Colonic mucosa (tissue), 4 donors: ENCODE results near the gene OAS1. TPM values are rescaled to one million over a fixed set of nuclear protein-coding genes. Genes with fewer than 3 reads are reported as not detected.
A peak's percentile ranks its signal among the peaks of the same experiment; 100 is the strongest.
"Not testable (repeated sequence)": the region's sequence is repeated elsewhere in the genome, so short reads cannot be mapped to it uniquely, and the experiment has no call there.

ENCODE experiments used
- DNase-seq: peaks from one replicate; pipeline ENCODE4 v3.0.0-alpha.2; 2020
- H3K27ac ChIP-seq: fragments of 200-600 bp; one replicate; pipeline ENCODE4 v1.8.0; 2021
- H3K27me3 ChIP-seq: fragments of 200-600 bp; one replicate; pipeline ENCODE4 v1.8.0; 2021
- H3K36me3 ChIP-seq: fragments of 200-600 bp; one replicate; pipeline ENCODE4 v1.8.0; 2021
- H3K4me1 ChIP-seq: fragments of 200-600 bp; one replicate; pipeline ENCODE4 v1.8.0; 2021; ENCODE audit warnings: mild to moderate bottlenecking
- H3K4me3 ChIP-seq: fragments of 200-600 bp; one replicate; pipeline ENCODE4 v1.8.0; 2021
- H3K9ac ChIP-seq, 2 donors: one replicate each; pipeline ENCODE4 v1.7.0; 2013; ENCODE audit warnings: control low read depth in 2 of 2, low read depth in 2 of 2, low read length in 2 of 2
- H3K9me3 ChIP-seq: fragments of 200-600 bp; one replicate; pipeline ENCODE4 v1.8.0; 2021
- intact Hi-C: fragments of 100-400 bp; cut with DNase I; formaldehyde crosslinking; loops from one replicate; pipeline ENCODE4 v1.14.1; 2022
- total RNA-seq, 2 donors: library from RNA; stranded (reverse); fragmentation: NEBNext Ultra II Directional in 1 of 2; extraction: Animal tissue kit (Norgen Biotek cat#: 25700) in 1 of 2; gene quantifications; one replicate each; pipeline ENCODE4 v1.2.1, GENCODE V29; 2021
- TF ChIP-seq, protein P1 (sequence below): fragments of 200-600 bp; IDR thresholded peaks from one replicate; pipeline ENCODE4 v1.8.0; 2022; ENCODE audit warnings: antibody characterized with exemption, mild to moderate bottlenecking
- donor health status: healthy.
- donor health status: DM: no; HTN: no; CAD: no.
- donor health status: DM: no; HTN: no; CAD: no.

Gene OAS1
- total RNA-seq, 2 donors from 2014 or later = 98.2 to 110 TPM

DNA sequence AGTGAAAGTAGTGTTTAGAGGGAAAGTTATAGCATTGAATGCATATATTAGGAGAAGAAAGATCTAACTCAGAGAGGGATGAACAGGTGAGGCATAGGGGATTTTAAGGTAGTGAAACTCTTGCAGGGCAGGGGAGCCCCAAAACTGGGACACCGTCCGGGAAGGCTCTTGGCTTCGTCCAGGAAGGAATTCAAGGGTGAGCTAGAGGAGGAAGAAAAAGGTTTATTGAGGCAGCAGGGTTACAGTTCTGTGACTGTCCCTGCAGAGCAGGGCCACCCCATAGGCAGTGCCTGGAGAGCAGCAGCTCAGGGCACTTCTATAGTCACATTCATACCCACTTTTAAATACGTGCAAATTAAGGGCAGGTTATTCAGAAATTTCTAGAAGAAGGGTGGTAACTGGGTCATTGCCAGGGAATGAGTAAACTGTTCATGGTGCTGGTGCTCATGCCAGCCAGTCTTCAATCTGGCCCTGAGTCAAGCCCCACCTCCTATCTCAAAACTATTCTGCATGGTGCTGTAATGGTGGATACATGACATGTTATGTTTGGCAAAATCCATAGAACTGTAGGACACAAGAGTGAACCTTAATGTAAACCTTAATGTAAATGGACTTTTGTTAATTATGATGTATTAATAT is 1.2 kb upstream of the OAS1 start:
- H3K27me3 ChIP-seq = no peaks in the 10 kb centered on the region
- H3K9me3 ChIP-seq = no peaks in the 10 kb centered on the region
- H3K9ac ChIP-seq = peak overlapping the region in 1 of 2 donors; percentile 32
- TF ChIP-seq, protein P1, sequence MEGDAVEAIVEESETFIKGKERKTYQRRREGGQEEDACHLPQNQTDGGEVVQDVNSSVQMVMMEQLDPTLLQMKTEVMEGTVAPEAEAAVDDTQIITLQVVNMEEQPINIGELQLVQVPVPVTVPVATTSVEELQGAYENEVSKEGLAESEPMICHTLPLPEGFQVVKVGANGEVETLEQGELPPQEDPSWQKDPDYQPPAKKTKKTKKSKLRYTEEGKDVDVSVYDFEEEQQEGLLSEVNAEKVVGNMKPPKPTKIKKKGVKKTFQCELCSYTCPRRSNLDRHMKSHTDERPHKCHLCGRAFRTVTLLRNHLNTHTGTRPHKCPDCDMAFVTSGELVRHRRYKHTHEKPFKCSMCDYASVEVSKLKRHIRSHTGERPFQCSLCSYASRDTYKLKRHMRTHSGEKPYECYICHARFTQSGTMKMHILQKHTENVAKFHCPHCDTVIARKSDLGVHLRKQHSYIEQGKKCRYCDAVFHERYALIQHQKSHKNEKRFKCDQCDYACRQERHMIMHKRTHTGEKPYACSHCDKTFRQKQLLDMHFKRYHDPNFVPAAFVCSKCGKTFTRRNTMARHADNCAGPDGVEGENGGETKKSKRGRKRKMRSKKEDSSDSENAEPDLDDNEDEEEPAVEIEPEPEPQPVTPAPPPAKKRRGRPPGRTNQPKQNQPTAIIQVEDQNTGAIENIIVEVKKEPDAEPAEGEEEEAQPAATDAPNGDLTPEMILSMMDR = no peak
- intact Hi-C loops = no loop called here
- no peaks in the 10 kb centered on the region for H3K36me3 ChIP-seq
- DNase-seq = peak; percentile 62
- peaks cover 18% of the 10 kb centered on the region for H3K4me1 ChIP-seq
- H3K4me3 ChIP-seq = no peak overlapping the region
- peak overlapping the region; percentile 84 for H3K27ac ChIP-seq

DNA sequence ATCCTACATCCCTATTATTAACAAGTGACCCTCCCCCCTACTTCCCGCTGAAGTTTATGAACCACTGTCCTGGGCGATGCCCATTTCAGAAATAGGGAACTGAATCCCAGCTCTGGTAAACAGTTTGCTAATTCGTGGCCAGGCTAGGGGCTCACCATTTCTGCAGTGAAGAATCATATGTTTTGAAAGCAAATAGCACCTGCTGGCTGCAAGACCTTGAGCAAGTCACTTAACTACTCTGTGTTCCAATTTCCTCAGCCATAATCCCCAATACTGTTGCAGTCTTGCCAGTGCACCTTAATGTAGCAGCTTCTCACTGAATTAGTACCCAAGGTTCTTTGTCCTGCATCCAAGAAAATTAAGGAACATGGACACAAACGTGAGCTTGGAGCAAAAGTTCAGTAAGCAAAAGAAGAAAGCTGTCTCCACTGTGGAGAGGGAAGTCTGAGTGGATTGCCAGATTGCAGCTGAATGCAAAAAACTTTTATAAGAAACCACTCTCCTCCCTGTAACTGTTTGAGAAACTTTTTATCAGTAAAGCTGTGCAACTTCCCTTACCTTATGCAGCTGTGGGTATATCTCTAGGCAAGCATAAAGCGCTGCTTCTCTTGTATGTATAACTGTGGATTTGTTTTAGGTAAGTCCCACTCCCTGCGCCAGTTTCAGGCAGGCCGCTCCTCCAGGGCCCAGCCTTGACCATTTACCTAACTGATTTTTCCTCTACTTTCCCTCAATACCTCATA is 824 bp downstream of the OAS1 start:
- peak; percentile 39 for DNase-seq

DNA sequence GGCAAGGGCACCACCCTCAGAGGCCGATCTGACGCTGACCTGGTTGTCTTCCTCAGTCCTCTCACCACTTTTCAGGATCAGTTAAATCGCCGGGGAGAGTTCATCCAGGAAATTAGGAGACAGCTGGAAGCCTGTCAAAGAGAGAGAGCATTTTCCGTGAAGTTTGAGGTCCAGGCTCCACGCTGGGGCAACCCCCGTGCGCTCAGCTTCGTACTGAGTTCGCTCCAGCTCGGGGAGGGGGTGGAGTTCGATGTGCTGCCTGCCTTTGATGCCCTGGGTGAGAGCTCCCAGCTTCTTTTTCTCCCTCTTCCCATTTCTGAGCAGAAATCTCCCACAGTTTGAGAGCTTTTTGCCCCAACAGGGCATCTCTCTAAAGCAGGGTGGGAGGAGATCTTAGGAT is 1.8 kb downstream of the OAS1 start:
- DNase-seq = no peak
- Histone ChIP-seq H3K9ac (peak overlapping the region in 1 of 2 donors; percentile 82), H3K27me3 (no peaks in the 10 kb centered on the region), H3K4me3 (peak overlapping the region; percentile 47), H3K36me3 (no peaks in the 10 kb centered on the region), H3K4me1 (peaks cover 18% of the 10 kb centered on the region), H3K27ac (no peak overlapping the region), H3K9me3 (no peaks in the 10 kb centered on the region)
- TF ChIP-seq, protein P1 = no peak
- intact Hi-C loops = no loop called here

More for the DNA sequence above, 824 bp downstream of the OAS1 start:
- Histone ChIP-seq H3K9me3 (no peaks in the 10 kb centered on the region), H3K4me3 (peak overlapping the region; percentile 47), H3K27me3 (no peaks in the 10 kb centered on the region), H3K4me1 (peaks cover 18% of the 10 kb centered on the region), H3K27ac (peak overlapping the region; percentile 84), H3K9ac (peak overlapping the region; percentile 4 to 82), H3K36me3 (no peaks in the 10 kb centered on the region)
- intact Hi-C loops = no loop called here
- TF ChIP-seq, protein P1 = no peak

DNA sequence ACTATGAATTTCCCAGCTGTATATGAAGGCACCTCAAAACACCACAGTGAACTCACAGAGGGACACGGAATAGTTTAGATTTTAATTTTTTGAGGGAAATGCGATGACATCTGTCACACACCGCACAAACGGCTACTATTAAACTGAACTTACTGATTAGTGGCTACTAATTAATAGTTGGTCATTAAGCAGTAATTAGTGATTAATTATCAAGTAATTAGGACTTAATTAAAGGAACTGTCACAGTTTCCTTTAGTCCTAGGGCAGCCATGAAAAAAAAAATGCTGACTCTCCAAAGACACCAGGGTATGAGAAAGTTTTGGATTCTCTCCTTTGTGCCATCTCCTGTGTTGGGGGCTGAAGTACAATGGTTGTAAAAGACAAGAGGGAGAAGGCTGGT is 2.9 kb downstream of the OAS1 start:
- no peak overlapping the region for H3K4me3 ChIP-seq
- TF ChIP-seq, protein P1 = no peak
- H3K27ac ChIP-seq = no peak overlapping the region
- no peak for DNase-seq
- no peaks in the 10 kb centered on the region for H3K9me3 ChIP-seq
- intact Hi-C loops = no loop called here
- no peaks in the 10 kb centered on the region for H3K36me3 ChIP-seq
- peaks cover 18% of the 10 kb centered on the region for H3K4me1 ChIP-seq
- H3K27me3 ChIP-seq = no peaks in the 10 kb centered on the region
- no peak overlapping the region for H3K9ac ChIP-seq

DNA sequence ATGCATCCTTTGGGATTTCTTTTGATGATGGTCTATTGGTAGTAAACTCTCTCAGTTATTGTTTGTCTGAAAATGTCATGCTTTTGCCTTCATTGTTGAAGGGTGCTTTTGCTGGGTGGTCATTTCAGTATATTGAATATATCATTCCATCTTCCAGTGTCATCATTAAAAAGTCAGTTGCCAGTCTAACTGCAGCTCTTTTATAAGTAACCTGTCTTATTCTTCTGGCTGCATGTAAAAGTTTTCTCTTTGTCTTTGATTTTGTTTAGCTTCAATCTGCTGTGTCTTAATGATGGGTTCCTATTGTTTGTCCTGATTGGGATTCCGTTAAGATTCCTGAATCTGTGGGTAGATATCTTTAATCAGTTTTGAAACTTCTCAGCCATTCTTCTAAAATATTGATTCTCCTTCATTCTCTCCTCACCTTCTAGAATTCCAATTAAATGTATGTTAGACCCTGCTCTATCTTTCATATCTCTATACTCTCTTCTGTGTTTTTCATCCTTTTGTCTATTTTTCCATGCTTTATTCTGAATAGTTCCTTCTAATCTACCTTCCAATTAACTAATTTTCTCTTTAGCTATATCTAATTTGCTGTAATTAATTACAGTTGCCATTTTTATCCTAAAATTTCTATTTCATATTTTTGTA is 6.4 kb downstream of the OAS1 start:
- Histone ChIP-seq H3K36me3 (peaks cover 2% of the 10 kb centered on the region), H3K9ac (no peak overlapping the region), H3K9me3 (no peaks in the 10 kb centered on the region), H3K27ac (no peak overlapping the region), H3K4me1 (peaks cover 14% of the 10 kb centered on the region), H3K4me3 (no peak overlapping the region), H3K27me3 (no peaks in the 10 kb centered on the region)
- DNase-seq = no peak
- intact Hi-C loops = no loop called here
- TF ChIP-seq, protein P1 = no peak

DNA sequence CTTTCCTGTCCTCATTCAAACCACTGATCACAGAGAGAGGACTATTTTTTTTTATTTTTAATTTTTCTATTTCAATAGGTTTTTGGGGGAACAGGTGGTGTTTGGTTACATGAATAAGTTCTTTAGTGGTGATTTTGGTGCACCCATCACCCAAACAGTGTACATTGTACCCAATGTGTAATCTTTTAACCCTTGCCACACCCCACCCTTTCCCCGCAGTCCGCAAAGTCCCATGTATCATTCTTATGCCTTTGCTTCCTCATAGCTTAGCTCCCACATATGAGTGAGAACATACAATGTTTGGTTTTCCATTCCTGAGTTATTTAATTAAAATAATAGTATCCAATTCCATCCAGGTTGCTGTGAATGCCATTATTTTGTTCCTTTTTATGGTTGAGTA is 7.1 kb downstream of the OAS1 start:
- H3K4me1 ChIP-seq, intact Hi-C loops, H3K4me3 ChIP-seq, H3K9me3 ChIP-seq, H3K27me3 ChIP-seq, H3K9ac ChIP-seq, DNase-seq, H3K27ac ChIP-seq, H3K36me3 ChIP-seq: not testable (repeated sequence)
